ENCODE measurements around the gene POMC.
"Not testable (repeated sequence)": the region's sequence is repeated elsewhere in the genome, so short reads cannot be mapped to it uniquely, and the experiment has no call there.

POMC gene
- 0.21 to 1.9 (median 0.75) reads per million in 17 experiments for total RNA-seq

DNA sequence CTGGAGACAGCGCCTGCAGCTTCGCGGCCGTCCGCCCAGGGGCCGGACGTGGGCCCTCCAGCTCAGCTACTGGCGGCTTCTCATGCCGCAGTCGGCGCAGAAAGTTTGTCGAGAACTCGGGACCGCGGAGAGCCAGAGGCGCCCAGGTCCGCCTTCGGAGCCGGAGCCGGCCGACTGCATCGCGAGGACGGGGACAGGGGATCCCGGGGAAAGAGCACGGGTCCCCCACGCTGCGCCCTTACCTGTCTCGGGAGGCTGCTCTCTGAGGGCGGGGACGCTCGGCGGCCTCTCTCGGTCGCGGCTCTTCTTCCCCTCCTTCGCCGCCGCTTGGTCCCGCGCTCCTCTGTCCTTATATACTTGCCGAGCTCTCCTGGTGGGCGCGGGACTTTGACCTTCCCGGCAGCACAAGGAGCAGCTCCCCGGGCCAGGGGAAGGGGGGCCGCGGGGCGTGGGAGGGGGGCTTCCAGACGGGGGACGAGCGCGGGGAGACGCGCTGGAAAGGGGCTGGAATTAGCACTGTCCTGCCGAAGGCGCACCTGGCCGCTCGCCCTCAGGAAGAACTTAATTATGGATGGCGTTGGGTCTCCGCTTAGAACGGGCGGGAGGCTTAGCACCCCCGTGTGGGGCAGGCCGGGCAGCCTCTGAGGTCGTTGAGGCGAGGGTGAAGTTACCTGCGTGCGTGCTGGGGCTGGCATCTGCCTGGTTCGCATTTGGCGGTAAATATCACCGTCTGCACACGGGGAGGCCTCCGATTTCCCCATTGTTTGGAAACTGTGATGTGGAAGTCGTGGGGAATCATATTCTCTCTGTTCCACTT is at the start of gene POMC:
TSS of gene POMC (minus strand) at position 325 of the 817 bp plus-strand sequence. CDS start 3,808 bp downstream, outside the sequence.
- DNase-seq = peak; percentile 39 to 63 (median 50)

DNA sequence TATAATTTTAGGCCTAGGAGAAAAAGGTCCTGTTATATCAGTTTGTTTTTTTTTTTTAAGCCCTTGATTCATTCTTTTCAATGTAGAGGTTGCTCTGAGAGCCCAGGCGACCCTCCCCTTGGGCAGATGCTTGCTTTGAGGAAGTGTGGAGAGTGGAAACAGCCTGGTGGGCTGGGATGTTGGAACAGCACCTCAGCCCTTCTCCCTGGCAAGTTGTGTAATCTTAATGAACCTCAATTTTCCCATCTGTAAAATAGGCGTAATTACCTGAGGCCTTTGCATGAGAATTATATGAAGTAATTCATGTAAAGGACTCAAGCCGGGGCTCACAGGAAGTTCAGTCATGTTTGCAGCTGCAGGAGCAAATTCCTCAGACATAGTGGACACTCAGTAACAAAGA is 49.7 kb upstream of the POMC start:
- no peak for DNase-seq

DNA sequence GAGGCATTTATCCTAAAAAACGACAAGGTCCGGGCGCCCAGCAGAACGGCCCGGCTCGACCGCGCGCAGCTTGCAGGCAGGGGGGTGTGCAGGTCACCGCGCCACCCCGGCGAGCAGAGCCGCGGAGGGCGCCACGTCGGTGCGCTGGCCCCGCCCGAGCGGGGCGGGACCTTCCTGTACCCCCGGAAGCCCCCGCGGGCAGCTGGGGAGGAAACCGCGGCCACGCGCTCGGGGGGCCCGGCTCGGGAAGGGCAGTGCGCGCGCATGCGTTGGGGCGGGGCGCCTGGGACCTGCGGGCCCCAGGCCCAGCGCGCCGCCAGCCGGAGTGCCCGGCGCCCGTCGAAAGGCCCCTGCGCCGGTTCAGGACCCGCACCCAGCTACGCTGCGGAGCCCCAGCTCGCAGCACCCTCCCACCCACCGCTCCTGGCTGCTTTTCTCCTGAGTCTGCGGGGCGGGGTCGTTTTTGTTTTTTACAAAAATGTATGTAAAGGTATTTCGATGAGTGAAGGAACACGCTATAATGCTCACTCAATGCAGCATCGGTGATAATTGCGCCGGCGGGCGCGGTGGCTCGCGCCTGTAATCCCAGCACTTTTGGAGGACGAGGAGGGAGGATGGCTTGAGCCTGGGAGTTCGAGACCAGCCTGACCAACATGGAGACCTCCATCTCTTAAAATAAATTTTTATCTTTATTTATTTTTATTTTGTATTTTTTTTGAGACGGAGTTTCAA is 47.7 kb upstream of the POMC start:
- DNase-seq = peak; percentile 37 to 70 (median 52)

DNA sequence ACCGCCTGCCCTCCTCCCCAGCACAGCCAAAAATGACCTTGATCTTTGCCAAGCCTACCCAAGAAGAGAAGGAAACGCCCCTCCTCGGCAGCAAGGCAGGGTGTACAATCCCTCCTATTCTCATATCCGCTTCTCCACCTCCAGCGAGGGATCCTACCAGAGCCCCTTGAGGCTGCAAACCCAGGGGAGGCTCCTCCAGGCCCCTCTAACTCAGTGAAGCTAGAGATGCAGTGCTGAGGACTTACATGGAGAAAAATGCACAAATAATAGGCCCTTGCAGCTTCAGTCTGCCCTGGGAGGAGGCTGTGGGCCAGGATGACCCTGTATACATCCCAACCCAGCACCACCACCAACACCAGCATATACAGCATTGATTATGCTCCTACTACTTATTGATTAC is 46.9 kb upstream of the POMC start:
- DNase-seq = no peak

DNA sequence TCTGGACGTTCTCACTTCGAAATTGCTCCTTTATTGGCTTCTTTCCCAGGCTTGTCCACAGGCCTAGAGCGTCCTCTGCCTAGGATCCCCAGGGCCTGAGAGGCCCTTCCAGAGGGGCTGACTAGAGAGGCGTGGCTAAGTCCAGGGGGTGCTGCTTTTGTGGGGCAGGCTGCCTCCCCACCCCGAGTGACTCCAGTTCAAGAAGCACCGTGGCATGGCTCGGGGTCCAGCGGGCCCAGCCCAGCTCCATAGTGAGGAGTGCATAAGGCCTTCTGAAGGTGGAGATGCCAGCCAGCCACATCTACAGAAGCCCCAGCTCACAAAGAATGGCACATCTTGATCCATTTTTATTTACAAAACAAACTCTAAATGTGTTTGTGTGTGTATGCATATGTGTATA is 44.8 kb upstream of the POMC start:
- DNase-seq = no peak

DNA sequence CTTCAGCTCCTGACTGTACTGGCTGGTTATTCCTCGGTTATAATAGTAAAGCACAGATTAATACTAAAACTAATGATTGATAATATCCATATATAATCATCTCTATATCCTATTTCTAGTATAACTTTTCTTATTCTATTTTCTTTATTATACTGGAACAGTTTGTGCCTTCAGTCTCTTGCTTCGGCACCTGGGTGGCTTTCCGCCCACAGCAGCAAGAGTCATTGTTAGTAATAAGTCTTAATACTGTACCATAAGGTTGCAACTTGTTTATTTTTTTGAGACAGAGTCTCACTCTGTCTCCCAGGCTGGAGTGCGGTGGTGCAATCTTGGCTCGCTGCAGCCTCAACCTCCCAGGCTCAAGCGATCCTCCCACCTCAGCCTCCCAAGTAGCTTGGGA is 42.5 kb upstream of the POMC start:
- DNase-seq = not testable (repeated sequence)

DNA sequence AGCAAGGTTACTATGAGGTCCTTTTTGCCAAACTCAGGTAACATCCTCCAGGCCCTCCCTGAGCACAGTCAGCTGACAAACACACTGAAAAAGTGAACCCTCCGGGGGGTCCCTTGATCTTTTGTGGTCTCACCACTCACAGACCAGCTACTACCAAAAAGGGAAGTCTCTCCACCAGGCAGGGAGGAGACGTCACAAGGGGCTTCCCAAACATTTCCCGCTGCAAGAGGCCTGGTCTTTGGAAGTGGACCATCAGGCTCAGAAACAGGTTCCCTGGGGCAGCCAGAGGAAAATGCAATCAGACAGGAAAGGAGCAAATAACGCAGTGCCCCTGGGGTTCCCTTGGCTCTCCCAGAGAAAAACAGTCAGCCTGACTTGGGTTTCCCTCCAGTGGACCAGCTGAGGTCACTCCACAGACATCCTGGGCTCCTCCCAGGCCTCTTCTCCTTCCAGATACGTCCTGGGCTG is 38.7 kb upstream of the POMC start:
- DNase-seq = peak; percentile 53 to 77 (median 71)

DNA sequence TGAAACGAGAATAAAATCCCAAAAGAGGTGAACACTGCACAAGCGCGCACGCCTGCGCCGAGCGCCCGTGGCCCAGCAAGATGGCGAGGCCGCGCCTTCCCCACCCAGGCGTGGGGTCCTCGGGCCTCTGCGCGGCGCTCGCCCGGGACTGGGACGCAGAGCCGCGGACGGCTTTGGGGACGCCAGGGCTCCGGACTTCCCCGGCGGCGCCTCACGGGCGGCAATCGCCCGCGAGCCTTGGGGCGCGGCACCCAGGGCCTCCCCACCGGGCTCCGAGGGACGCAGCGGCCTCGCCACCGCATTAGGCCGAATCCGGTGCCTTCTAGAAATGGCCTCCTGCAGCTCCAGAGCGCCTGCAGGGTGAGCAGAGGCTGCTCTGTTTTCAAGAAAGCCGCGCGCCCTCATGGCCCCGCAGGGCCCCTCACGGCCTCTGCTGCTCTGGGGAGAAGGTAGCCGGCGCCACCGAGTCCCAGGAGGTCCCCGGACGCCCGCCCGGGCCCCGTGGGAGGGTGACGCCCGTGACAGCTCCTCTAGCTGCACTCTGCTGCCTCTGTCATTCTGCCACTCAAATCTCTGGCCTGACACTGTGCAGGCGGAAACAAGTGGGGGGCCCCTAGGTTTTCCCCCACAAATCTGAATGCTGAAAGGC is 35.9 kb upstream of the POMC start:
- DNase-seq = peak in 2 of 4 experiments; percentile 34 to 44

DNA sequence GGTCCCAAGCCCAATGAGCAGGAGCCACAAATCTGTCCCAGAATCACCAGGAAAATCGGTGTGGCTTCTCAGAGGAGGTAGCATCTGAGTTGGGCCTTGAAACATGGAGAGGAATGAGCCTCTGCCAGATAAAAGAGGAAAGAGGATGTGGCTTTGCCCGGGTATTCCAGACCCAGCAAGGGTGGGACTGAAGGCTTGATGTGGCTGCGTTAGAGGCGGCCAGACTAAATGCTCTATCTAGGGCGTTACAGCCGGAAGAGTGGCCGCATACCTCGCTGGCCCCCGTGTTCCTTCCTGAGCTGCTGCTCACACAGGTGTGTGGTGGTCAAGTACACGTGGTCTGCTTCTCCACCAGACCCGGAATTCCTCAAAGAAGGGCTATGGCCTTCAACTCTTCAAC is 33.9 kb upstream of the POMC start:
- DNase-seq = peak in 2 of 4 experiments; percentile 20 to 35

DNA sequence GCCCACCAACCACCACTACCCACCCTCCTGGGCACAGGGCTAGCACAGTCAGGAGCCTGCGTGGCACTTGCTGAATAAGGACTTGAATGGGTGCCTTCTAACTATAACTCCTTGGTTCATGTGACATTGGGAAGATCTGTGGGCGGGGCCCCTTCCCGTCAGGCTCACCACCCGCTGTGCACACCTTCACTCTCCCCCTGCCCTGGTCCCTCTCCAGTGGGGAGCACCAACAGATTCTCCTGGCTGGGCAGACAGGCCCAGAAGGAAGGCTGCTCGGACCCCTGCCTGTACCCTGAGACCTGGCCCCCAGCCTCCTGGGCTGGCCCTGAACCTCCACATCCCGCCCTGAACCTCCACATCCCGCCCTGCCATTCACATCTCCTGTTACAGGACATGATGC is 33.4 kb upstream of the POMC start:
- DNase-seq = no peak

DNA sequence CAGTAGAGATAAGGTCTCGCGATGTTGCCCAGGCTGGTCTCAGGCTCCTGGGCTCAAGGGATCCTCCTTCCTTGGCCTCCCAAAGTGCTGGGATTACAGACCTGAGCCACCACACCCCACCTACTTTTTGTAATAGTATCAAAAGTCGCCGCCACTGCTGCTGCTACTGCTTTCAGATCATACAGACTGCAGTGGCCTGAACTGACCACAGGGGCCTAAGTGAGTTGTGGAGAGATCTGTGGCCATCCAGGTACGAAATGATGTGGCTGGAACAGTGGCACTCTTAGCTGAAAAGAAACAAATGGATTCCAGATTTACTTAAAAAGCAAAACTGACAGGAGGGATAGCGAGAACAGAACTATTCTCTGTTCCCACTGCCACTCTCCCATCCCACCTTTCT is 32.9 kb upstream of the POMC start:
- no peak for DNase-seq

DNA sequence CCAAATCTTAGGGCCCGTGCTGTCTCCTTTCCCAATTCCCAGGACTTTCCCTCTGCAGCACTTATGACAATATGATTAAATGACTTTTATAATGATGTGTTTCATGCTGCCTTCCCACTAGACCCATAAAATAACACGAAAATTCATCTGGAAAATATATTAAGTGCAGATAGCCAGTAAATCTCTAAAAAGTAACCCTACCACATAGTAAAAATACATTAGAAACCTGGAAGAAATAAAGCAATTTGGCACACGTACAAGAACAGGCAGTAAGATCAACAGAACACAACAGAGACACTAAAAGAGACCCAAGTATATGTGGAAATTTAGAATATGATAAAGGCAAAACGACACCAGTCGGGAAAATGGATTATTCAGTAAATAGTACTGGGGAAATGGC is 30.2 kb upstream of the POMC start:
- no peak for DNase-seq

DNA sequence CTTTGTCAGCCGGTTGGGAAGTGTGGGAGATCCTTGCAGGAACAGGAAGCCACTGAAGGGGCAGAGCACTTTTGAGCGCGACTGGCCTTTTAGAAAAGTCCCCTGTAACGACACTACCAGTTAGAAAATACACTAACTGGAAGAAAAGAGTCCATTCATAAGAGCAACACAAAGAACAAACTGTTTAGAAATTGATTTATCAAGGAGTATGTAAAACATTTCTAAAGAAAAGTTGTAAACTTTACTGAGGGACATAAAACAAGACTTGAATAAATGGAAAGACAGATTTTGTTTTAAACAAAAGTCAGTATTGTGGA is 29.8 kb upstream of the POMC start:
- DNase-seq = peak in 1 of 4 experiments; percentile 21

DNA sequence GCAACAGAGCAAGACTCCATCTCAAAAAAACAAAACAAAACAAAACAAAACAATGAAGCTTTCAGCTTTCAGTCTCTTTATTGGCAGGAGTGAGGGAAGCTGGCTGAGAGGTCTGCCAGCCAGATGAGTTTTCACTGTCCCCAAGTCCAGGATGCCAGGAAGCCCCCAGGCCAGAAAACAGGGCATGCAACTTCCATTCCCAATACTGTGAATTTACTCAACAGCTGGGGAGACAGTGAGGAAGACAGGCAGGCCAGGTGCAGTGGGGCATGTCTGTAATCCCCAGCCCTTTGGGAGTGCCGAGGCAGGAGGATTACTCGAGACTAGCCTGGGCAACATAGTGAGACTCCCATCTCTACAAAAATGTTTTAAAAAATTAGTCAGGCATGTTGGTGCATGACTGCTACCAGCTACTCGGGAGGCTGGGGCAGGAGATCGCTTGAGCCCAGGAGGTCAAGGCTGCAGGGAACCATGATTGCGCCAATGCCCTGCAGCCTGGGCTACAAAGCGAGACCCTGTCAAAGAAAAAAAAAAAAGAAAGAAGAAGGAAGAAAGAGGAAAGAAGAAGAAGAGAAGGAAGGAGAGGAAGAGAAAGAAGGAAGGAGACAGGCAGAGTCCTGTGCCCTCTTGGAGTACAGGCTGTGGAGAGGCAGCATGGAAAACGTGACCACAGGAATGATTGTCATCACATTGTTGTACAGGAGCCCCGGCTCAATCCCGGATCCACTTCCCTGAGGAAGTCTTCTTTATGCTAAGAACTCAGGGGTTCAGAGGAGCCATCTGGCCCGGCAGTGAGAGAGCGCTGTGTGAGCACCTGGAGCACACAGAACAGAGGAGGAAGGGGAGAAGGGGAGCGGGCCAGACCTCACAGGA is 29.2 kb upstream of the POMC start:
- peak in 3 of 4 experiments; percentile 13 to 27 (median 16) for DNase-seq

DNA sequence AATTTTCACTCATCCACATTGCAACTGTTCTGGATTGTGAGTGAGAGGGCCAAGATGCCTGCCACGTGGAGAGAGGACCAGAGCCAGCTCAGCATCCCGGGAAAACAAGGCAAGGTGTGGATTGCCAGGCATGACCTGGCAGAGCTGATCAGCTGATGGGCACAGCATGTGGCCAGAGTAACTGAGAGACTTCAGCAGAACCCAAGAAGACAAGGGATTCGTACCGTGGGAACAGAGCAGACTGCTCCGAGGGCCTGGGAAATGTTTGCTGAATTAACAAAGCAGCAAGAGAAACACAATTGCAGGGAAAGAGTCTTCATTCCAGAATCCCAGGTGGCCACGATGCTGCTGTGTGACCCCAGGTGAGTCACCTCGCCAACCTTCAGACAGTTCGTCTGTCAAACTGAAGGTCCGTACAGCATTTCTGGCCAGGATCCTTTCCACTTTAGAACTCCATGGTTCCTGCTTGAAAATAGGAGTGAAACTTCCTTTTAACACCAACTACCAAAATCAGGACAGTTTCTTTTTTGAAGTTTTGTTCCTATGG is 26.3 kb upstream of the POMC start:
- no peak for DNase-seq

DNA sequence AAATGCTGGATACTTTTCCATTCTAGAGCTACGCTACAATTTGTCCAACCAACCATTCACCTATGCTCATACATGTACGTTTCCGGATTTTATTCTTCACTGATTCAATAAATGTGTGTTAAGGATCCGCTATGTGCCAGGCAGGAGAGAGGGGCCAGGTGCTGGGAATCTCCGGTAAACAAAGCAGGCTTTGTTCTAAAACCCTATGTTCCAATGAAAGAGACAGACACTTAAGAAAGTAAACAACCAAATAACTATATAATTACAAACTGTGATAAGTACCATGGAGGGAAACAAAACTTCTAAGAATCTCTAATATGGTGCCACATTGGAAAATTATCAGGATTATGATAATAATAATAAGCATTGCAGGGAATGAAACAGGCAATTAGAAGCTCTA is 22.2 kb upstream of the POMC start:
- no peak for DNase-seq

DNA sequence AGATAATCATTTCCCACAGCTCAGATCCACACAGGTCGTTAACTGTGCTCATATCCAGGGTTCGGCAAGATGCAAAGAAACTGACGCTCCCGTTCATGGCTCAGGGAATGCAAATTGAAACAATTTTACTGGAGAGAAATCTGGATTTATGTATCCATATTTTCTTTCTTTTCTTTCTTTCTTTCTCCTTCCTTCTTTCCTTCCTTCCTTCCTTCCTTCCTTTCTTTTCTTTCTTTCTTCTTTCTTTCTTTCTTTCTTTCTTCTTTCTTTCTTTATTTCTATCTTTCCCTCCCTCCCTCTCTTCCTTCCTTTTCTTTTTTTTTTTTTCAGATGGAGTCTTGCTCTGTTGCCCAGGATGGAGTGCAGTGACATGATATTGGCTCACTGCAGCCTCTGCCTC is 20.0 kb upstream of the POMC start:
- DNase-seq = no peak

DNA sequence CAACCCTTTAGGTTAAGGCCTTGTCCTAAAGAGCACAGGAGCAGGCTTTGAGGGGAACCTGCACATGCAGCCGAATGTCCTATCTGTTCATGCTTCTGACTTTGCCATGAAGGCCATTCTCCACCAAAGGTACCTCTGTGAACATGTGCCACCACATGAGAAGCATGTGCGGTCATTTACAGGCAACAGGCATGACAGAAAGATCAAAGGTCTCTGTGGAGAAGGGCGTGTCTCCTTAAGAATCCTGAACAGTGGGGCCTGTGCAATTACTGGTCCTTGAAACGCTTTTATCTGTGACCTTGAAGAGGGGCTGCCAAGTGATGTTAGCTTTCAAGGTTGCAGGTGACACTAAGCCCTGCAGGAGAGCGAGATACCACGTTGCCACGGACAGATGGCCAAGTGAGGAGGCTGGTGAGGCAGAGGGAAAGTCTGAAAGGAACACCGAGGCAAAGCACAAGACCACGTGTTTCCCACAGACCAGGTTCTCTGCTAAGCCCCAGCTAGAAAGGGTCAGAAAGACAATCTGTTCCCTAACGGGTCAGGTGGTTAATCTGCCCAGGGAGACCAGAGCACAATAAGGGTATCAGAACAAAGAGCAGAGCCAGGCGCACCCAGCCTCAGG is 19.5 kb upstream of the POMC start:
- DNase-seq = no peak

DNA sequence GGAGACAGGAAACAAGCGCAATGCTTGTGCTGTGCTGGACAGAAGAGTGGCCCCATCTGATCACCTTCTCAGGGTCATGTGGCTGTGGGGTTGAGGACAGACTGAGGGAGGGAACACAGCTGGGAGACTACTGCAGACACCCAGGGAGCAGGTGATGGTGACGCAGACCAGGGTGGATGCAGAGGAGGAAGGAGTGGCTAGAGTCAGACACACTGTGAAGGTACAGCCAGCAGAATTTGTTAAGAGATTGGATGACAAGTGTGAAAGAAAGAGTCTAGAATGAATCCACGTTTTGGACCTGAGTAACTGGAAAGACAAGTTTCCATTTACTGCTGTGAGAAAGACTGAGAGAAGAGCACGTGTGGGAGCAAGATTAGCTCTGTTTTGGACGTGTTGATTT is 15.9 kb upstream of the POMC start:
- no peak for DNase-seq

DNA sequence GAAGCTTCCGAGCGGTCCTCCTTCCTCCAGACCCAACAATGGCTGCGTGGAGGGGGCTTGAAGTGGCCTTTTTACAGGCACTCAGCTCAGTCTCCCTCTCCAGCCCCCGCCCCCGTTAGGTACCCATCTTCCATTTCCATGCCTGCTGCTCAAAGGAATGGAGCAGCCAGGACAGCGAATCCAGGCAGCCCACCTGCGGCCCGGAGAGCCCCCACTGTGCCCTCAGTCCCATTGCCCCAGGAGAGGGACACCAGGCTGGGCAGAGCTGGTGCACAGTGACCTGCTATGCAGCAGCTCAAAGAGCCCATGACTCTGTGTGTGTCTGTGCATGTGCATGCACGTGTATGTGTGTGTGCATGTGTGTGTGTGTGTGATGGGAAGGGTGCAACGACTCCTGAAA is 10.6 kb upstream of the POMC start:
- DNase-seq = no peak

DNA sequence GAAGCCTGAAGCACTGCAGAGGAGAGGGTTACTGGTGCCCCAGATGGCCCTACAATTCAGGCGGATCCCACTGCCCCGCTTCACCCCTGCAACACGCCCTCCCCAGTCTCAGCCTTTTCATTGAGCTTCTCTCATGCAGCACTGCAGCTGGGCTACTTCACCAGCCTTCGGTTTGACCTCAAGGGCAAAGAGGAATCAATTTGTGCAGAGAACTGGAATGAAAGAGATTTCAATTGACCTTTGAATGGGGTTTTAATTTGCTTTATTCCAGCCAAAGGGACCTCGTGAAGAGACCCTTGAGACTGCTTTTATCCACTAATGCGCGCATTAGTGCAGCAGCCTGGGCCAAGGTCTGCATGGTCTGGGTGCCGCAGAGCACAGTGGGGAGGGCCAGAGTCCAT is 8.8 kb upstream of the POMC start:
- DNase-seq = no peak

All from suppressor macrophage (primary cell).